IMR-90 (cell line): Measurements from ENCODE around the gene ORC2. TPM values are rescaled to one million over a fixed set of nuclear protein-coding genes. Genes with fewer than 3 reads are reported as not detected.
"Not testable (repeated sequence)": the region's sequence is repeated elsewhere in the genome, so short reads cannot be mapped to it uniquely, and the experiment has no call there.

Experiments
- ATAC-seq: fragments of 200-7000 bp; cut with Tn5 transposase; 2 replicates; pipeline ENCODE4 v1.9.1; 2020; ENCODE audit warnings: low read depth, mild to moderate bottlenecking, moderate library complexity
- BruUV-seq: library from RNA; stranded (reverse); fragments of 400-500 nt; replicated peaks from 2 replicates; lab custom pipeline; 2021; lab: Mats Ljungman, UMichigan
- CTCF ChIA-PET: fragments of 300-600 bp; formaldehyde crosslinking; extraction: SDS; loops from one replicate; lab custom pipeline; 2021; ENCODE audit warnings: antibody characterized with exemption; lab: Yijun Ruan, JAX
- POLR2A ChIA-PET: fragments of 300-600 bp; sonication (Branson Sonifier 250); formaldehyde crosslinking; loops from one replicate; lab custom pipeline; 2022; ENCODE audit warnings: antibody characterized with exemption; ENCODE audit not compliant: unreplicated experiment; lab: Charles Lee
- DNase-seq: peaks from one replicate; pipeline ENCODE4 v3.0.0; 2013
- H2AFZ ChIP-seq: replicated peaks from 2 replicates; pipeline ENCODE3; 2013; ENCODE audit warnings: low read length, mild to moderate bottlenecking; ENCODE audit not compliant: poor library complexity
- H2AK5ac ChIP-seq: 2 replicates; pipeline ENCODE4 v1.6.1; 2013; ENCODE audit warnings: low read depth, low read length, inconsistent platforms
- H2AK9ac ChIP-seq: replicated peaks from 2 replicates; pipeline ENCODE3; 2013; ENCODE audit warnings: mild to moderate bottlenecking, low read depth, low read length, moderate library complexity; ENCODE audit not compliant: poor library complexity
- H2BK120ac ChIP-seq: 2 replicates; pipeline ENCODE4 v1.6.1; 2013; ENCODE audit warnings: low read depth, low read length, inconsistent platforms
- H2BK15ac ChIP-seq: 3 replicates; pipeline ENCODE4 v1.6.1; 2013; ENCODE audit warnings: low read depth, low read length, inconsistent platforms
- H2BK20ac ChIP-seq: 2 replicates; pipeline ENCODE4 v1.6.1; 2013; ENCODE audit warnings: low read depth, mild to moderate bottlenecking, inconsistent platforms, low read length, moderate library complexity
- H2BK5ac ChIP-seq: 2 replicates; pipeline ENCODE4 v1.6.1; 2013; ENCODE audit warnings: mild to moderate bottlenecking, low read depth, low read length, inconsistent platforms; ENCODE audit not compliant: poor library complexity, severe bottlenecking
- H3K14ac ChIP-seq: replicated peaks from 2 replicates; pipeline ENCODE4 v1.6.1; 2013; ENCODE audit warnings: low read depth, low read length, inconsistent platforms
- H3K18ac ChIP-seq: 2 replicates; pipeline ENCODE4 v1.6.1; 2013; ENCODE audit warnings: low read depth, low read length, control low read depth
- H3K23ac ChIP-seq: 2 replicates; pipeline ENCODE4 v1.6.1; 2013; ENCODE audit warnings: low read depth, low read length, inconsistent platforms
- H3K27ac ChIP-seq: 2 replicates; pipeline ENCODE4 v1.5.1; 2013; ENCODE audit warnings: mild to moderate bottlenecking, control low read depth, low read length; ENCODE audit not compliant: insufficient read depth
- H3K27me3 ChIP-seq: 2 replicates; pipeline ENCODE4 v1.6.1; 2013; ENCODE audit warnings: low read length; ENCODE audit not compliant: control insufficient read depth, insufficient read depth
- H3K36me3 ChIP-seq: 2 replicates; pipeline ENCODE4 v1.6.1; 2013; ENCODE audit warnings: low read length, mixed read lengths; ENCODE audit not compliant: control insufficient read depth, insufficient read depth
- H3K4ac ChIP-seq: 2 replicates; pipeline ENCODE4 v1.6.1; 2013; ENCODE audit warnings: low read depth, low read length, inconsistent platforms
- H3K4me1 ChIP-seq: 2 replicates; pipeline ENCODE4 v1.6.1; 2013; ENCODE audit warnings: low read length, mixed read lengths; ENCODE audit not compliant: control insufficient read depth, insufficient read depth
- H3K4me2 ChIP-seq: 2 replicates; pipeline ENCODE4 v1.6.1; 2013; ENCODE audit warnings: low read depth, mild to moderate bottlenecking, control low read depth, low read length, moderate library complexity
- H3K4me3 ChIP-seq: 2 replicates; pipeline ENCODE4 v1.5.1; 2013; ENCODE audit warnings: low read depth, mild to moderate bottlenecking, control low read depth, low read length, moderate library complexity; ENCODE audit not compliant: insufficient read depth
- H3K56ac ChIP-seq: 2 replicates; pipeline ENCODE4 v1.6.1; 2013; ENCODE audit warnings: low read length, inconsistent platforms; ENCODE audit not compliant: insufficient read depth; ENCODE audit errors: extremely low read depth
- H3K79me1 ChIP-seq, 2 experiments: 2 replicates each; pipeline ENCODE4 v1.6.1; 2013; ENCODE audit warnings: low read length in 2 of 2, inconsistent platforms in 1 of 2, low read depth in 1 of 2
- H3K9ac ChIP-seq: 2 replicates; pipeline ENCODE4 v1.6.1; 2013; ENCODE audit warnings: low read depth, low read length, control low read depth
- H3K9me1 ChIP-seq: 2 replicates; pipeline ENCODE4 v1.6.1; 2013; ENCODE audit warnings: low read length, inconsistent platforms; ENCODE audit not compliant: insufficient read depth
- H3K9me3 ChIP-seq: 2 replicates; pipeline ENCODE4 v1.6.1; 2013; ENCODE audit warnings: low read length; ENCODE audit not compliant: control insufficient read depth, insufficient read depth
- H4K20me1 ChIP-seq: 2 replicates; pipeline ENCODE4 v1.6.1; 2013; ENCODE audit warnings: low read length, inconsistent platforms; ENCODE audit not compliant: insufficient read depth
- H4K5ac ChIP-seq: 2 replicates; pipeline ENCODE4 v1.6.1; 2013; ENCODE audit warnings: mild to moderate bottlenecking, low read depth, low read length, control low read depth
- H4K8ac ChIP-seq, 2 experiments: 2 replicates each; pipeline ENCODE4 v1.6.1; 2013; ENCODE audit warnings: low read depth in 2 of 2, low read length in 2 of 2, control low read depth in 1 of 2, inconsistent platforms in 1 of 2
- H4K91ac ChIP-seq: 2 replicates; pipeline ENCODE4 v1.6.1; 2013; ENCODE audit warnings: low read depth, low read length, inconsistent platforms; ENCODE audit not compliant: insufficient read depth
- WGBS, 2 experiments: methylation state at CpG; one replicate each; pipeline versions ENCODE4 v1.1.5 to v1.1.7; 2013; ENCODE audit warnings: missing lambda C conversion rate in 2 of 2; ENCODE audit not compliant: insufficient read length in 1 of 2; ENCODE audit errors: extremely low coverage in 2 of 2; 5-methylcytosine and 5-hydroxymethylcytosine counted together
- dilution Hi-C: fragments of 300-500 bp; cut with HindIII; formaldehyde crosslinking; loops from one replicate; pipeline ENCODE4 v1.14.3; 2018; ENCODE audit warnings: low sequenced_read_pairs; ENCODE audit not compliant: unreplicated experiment
- in situ Hi-C: fragments of 300-500 bp; cut with MboI; formaldehyde crosslinking; loops from 3 replicates; pipeline ENCODE4 v1.14.3; 2019; ENCODE audit warnings: low sequenced_read_pairs, inconsistent platforms, mixed read lengths
- intact Hi-C: fragments of 100-400 bp; cut with micrococcal nuclease; formaldehyde crosslinking; loops from 2 replicates; pipeline ENCODE4 v1.10.0; 2022
- polyA plus RNA-seq, 3 experiments: library from polyadenylated mRNA; depleted of rRNA; stranded (reverse); fragments of >200 nt; gene quantifications; 2 replicates each; pipeline ENCODE4 v1.2.3, GENCODE V29; 2012; ENCODE audit warnings: low replicate concordance in 1 of 3
- total RNA-seq: library from RNA; depleted of rRNA; stranded (reverse); fragments of >200 nt; gene quantifications from 2 replicates; pipeline ENCODE4 v1.2.3, GENCODE V29; 2012

The ORC2 gene
- total and polyA plus RNA-seq, 2 of the 4 experiments (the other 2 are of a cell fraction), result 4.4 to 10.0 TPM

GRCh38 chr2:200963918-200964252, 425 bp upstream of the ORC2 start:
- WGBS, 2 experiments, result 0% methylated on average over 6 of the region's 21 CpGs; no CpG with 5 or more reads in 1 of the 2 experiments
- Histone ChIP-seq H3K14ac (peak overlapping the region; percentile 92), H3K4me2 (peak overlapping the region; percentile 67), H2BK120ac (0 out of 2 replicates have a peak overlapping the region, but pooled peaks have one; percentile 8), H3K4ac (peak overlapping the region; percentile 88), H3K79me1 (peaks cover 22 to 60% of the 10 kb centered on the region in 2 experiments), H2BK5ac (peak overlapping the region; percentile 74), H4K91ac (peak overlapping the region; percentile 92), H3K4me3 (peak overlapping the region; percentile 90), H4K5ac (peak overlapping the region; percentile 93), H3K27ac (peak overlapping the region; percentile 71), H2AFZ (peak overlapping the region; percentile 99), H3K23ac (peak overlapping the region; percentile 91), H3K18ac (peak overlapping the region; percentile 72), H3K56ac (peak overlapping the region; percentile 66; the same call in 1 of the 2 replicates), H3K9ac (peak overlapping the region; percentile 71), H2AK9ac (peak overlapping the region; percentile 92), H4K8ac (peak overlapping the region; percentile 61 to 97)
- CTCF ChIA-PET, result interaction anchor here (1.4 to 2.0 kb wide), 5 partner anchors 11 to 194 kb away, joined by 5 to 9 read pairs (median 6); no protein-coding TSS in a partner anchor
- H2BK15ac ChIP-seq, BruUV-seq, dilution Hi-C loops, POLR2A ChIA-PET, H3K9me1 ChIP-seq, H3K27me3 ChIP-seq, H2BK20ac ChIP-seq, H4K20me1 ChIP-seq, H3K9me3 ChIP-seq, in situ Hi-C loops, H3K4me1 ChIP-seq, DNase-seq, H3K36me3 ChIP-seq, H2AK5ac ChIP-seq: not testable (repeated sequence)
- ATAC-seq, result peak; percentile 6
- intact Hi-C loops, result loop anchor here (5.0 kb wide), 1 partner anchor 103 kb away; no protein-coding TSS in a partner anchor
